AG09309 (cell line): ENCODE data around the gene DCBLD2.

Experiments used
- DNase-seq: peaks from one replicate; pipeline ENCODE4 v3.0.0-alpha.2; 2010; ENCODE audit warnings: low read depth
- H3K4me3 ChIP-seq: 2 replicates; pipeline ENCODE4 v1.5.1; 2011; ENCODE audit warnings: mild to moderate bottlenecking, low read depth, low read length, moderate library complexity; ENCODE audit not compliant: control insufficient read depth
- CTCF ChIP-seq: IDR thresholded peaks from 2 replicates; pipeline ENCODE4 v1.5.1; 2011; ENCODE audit warnings: mild to moderate bottlenecking, low read depth, low read length, inconsistent platforms; ENCODE audit not compliant: insufficient read depth, control insufficient read depth; ENCODE audit errors: missing control alignments

The DCBLD2 gene

GRCh38 chr3:98807561-98807960 lies 93.9 kb downstream of the DCBLD2 start:
- DNase-seq, result no peak
- TF ChIP-seq CTCF, result no peak
- no peak overlapping the region for H3K4me3 ChIP-seq

- no peak for TF ChIP-seq CTCF
- DNase-seq, result no peak
- no peak overlapping the region for H3K4me3 ChIP-seq
Measured at GRCh38 chr3:98807011-98807410, 94.5 kb downstream of the DCBLD2 start.

- no peak for TF ChIP-seq CTCF
- H3K4me3 ChIP-seq, result no peak overlapping the region
- DNase-seq, result no peak
Measured at GRCh38 chr3:98806521-98806920, 95.0 kb downstream of the DCBLD2 start.

GRCh38 chr3:98805571-98805970 lies 95.9 kb downstream of the DCBLD2 start:
- no peak for TF ChIP-seq CTCF

GRCh38 chr3:98801043-98801747 lies 100.3 kb downstream of the DCBLD2 start:
- TF ChIP-seq CTCF, result peak; percentile 11
- DNase-seq, result no peak
- H3K4me3 ChIP-seq, result no peak overlapping the region

More at GRCh38 chr3:98805571-98805970, 95.9 kb downstream of the DCBLD2 start:
- DNase-seq, result no peak
- no peak overlapping the region for H3K4me3 ChIP-seq

GRCh38 chr3:98800401-98800800 lies 101.1 kb downstream of the DCBLD2 start:
- no peak for TF ChIP-seq CTCF
- H3K4me3 ChIP-seq, result no peak overlapping the region
- no peak for DNase-seq

- TF ChIP-seq CTCF, result no peak
- DNase-seq, result no peak
- no peak overlapping the region for H3K4me3 ChIP-seq
Measured at GRCh38 chr3:98799479-98799878, 102.0 kb downstream of the DCBLD2 start.
